NCI-H187 treated with DMSO at 0.1 percent for 48 hours (cell line): ENCODE measurements around the gene NRG4.
"Not testable (repeated sequence)": the region's sequence is repeated elsewhere in the genome, so short reads cannot be mapped to it uniquely, and the experiment has no call there.

Experiments
- DNase-seq: peaks from one replicate; lab custom pipeline; 2025; lab: John Stamatoyannopoulos, UW

Gene NRG4

GRCh38 chr15:75927601-75928000 lies 84.6 kb downstream of the NRG4 start:
- DNase-seq: no peak

DNA sequence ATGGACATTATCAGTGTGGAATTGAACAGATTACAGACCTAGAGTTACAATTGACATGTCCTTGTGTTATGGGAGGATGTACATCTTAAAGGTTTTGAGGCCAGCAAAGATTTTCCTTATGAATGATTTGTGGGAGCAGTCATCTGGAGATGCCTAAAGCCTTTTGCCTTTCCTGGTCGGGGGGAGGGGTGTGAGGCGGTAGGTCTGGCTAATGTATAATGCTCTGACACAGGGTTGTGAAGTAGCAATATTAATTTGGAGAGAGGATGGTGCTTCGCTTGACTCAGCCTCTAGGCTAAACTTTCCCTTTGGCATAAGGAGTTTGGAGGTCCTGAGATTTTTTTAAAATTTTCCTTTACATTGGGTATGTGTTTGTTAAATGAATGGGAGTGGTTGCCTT lies 85.3 kb downstream of the NRG4 start:
- no peak for DNase-seq

DNA sequence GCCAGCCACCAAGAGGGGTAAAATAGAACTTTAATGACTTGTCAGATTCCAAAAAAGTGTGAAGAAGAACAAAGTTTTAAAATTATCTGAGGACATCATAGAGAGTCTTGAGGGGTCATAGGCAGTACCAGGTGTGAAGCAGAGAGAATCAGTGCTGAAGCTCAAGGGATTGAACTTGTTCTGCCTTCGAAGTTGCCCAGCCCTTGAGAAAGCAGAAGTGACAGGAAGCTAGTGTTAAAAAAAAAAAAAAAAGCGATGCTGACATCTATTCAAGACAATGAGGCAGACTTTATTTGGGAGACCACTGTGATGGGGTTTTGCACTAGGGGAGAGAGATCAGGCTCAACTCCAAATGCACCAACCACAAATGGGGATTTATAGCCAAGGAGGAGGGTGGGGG lies 86.8 kb downstream of the NRG4 start:
- no peak for DNase-seq

DNA sequence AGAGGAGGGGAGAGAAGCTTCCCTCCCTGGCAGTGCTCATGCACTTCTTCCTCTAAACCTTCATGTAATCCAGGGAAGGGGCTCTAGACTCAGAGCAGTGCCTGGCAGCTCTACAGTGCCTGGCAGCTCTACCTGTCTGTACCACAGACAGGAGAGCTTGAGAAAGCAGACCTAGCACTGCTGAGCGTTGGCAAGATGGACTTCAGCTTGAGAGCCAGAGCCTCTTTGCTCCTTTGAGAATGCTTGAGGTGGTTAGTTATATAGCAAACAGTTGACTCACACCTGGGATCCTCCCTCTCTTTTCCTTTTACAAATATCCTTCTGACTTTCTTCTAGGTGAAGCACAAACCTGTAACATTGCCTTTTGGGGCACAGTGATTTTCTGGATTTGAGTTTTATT lies 87.6 kb downstream of the NRG4 start:
- DNase-seq: no peak

GRCh38 chr15:75923756-75924155 lies 88.5 kb downstream of the NRG4 start:
- no peak for DNase-seq

DNA sequence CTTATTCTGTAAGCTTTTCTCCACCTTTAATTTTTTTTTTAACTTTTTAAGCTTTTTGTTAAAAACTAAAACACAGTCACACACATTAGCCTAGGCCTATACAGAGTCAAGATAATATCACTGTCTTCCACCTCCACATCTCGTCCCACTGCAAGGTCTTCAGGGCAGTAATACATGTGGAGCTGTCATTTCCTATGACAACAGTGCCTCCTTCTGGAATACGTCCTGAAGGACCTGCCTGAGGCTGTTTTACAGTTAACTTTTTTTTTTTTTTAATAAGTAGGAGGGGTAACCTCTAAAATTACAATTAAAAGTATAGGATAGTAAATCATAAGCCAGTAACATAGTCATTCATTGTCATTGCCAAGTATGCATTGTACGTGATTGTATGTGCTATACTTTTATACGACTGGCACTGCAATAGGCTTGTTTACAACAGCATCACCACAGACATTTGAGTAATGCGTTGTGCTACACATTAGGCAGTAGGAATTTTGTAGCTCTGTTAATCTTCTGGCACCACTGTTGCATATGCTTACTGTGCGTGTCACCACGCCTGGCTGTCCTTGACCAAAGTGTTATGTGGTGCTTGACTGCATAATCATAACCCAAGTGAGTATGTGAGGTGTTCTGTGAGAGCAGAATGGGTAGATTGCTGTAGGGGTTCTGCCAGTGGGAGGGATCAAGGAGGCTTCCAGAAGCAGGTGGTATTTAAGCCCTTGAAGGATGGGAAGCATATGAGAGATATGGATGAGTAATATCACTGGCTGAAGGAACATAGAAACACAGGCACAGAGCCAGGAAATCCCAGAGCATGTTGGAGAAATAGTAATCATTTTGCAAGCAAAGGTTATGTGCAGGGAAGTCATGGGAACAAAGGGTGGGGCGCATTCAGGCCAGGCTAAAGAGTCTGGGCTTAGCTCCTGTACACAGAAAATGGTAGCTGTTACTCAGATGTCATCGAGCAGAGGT lies 90.2 kb downstream of the NRG4 start:
- no peak for DNase-seq

DNA sequence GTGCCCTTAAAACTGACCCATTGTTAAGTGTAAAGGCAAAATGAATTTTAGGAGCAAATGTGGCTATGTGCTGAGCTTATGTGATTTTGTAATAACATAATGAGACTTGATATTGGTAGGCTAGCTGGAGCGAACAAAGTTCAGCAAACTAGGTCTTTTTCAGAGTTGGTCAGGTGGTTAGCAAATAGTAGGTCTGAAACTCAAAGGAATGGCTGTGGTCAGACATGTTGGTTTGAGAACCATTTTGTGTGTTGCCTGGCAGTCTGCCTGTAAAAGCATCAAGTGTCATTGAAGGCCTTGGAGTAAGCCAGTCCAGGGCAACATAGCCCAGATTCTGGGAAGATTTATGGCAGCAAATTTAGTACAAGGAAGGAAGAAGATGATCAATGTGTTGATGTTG lies 92.1 kb downstream of the NRG4 start:
- DNase-seq: no peak

- DNase-seq: no peak
Observed at GRCh38 chr15:75918135-75918534, 94.1 kb downstream of the NRG4 start.

GRCh38 chr15:75916978-75917377 lies 95.2 kb downstream of the NRG4 start:
- no peak for DNase-seq

DNA sequence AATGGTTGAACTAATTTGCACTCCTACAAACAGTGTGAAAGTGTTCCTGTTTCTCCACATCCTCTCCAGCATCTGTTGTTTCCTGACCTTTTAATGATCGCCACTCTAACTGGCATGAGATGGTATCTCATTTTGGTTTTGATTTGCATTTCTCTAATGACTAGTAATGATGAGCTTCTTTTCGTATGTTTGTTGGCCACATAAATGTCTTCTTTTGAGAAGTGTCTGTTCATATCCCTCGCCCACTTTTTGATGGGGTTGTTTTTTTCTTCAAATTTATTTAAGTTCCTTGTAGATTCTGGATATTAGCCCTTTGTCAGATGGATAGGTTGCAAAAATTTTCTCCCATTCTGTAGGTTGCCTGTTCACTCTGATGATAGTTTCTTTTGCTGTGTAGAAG lies 101.9 kb downstream of the NRG4 start:
- not testable (repeated sequence) for DNase-seq

- DNase-seq: no peak
Observed at GRCh38 chr15:75905231-75905630, 107.0 kb downstream of the NRG4 start.

DNA sequence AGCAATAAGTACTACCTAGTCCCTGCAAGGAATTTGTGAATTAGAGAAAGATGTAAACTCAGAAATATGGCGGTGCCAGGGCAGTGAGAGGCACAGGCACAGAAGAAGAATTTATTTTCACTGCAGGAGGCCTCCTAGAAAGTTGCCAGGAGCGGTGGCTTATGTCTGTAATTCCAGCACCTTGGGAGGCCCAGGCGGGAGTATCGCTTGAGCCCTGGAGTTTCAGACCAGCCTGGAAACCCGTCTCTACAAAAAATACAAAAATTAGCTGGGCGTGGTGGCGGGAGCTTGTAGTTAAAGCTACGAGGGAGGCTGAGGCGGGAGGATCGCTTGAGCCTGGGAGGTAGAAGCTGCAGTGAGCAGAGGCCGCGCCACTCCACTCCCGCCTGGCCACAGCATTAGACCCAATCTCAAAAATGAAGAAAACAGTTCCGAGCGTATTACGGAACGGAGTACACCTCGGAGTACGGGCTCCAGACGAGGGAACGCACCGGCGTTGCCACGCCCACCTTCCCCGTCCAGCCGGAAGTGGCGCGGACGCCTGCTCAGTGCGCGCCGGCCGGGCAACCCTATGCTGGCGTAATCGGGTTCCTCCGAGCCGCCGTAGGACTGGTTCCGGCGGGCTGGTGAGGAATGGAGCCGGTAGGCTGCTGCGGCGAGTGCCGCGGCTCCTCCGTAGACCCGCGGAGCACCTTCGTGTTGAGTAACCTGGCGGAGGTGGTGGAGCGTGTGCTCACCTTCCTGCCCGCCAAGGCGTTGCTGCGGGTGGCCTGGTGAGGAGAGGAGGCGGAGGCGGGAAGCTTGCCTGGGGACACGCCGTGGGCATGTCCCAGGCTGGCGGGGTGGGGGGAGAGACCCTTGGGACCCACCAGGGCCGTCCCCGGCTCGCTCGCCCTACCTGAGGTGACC lies 108.6 kb downstream of the NRG4 start, which contains the start of gene FBXO22:
TSS of gene FBXO22 (plus strand) at position 548 of the 909 bp plus-strand sequence. CDS start at position 634, 86 bp downstream.
- no peak for DNase-seq

DNA sequence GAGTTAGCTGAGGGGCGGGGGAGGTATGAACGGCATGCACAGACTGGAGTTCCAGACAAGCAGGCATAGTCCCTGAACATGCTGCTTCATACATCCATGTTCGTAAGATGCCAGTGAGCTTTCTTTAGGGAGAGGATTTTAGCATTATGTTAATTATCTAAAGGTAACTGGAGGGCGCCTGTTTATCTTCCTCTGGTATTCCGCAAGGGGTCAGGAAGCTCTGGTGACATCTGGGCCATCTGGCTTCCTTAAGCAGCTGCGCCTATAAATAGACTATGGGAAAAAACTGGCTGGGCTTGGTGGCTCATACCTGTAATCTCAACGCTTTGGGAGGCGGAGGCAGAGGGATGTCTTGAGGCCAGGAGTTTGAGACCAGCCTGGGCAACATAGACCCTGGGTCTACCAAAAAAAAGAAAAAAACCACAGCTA lies 110.1 kb downstream of the NRG4 start:
- DNase-seq: no peak

- DNase-seq: no peak
Observed at GRCh38 chr15:75900577-75900976, 111.6 kb downstream of the NRG4 start.

DNA sequence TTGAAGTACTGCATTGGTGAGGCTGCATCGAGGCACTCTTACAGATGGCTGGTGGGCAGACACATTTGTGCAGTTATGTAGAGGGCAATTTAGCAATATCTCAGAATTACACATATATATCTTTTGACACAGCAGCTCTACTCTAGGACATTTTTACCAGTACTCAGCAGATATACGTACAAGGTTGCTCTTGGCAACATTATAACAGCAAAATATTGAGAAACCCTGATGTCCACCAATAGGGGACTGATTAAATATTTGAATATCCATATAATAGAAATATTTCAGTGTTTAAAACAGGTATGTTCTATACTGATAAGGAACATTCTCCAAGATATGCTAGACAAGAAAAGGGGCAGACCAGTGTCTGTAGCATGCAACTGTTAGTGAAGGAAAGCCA lies 116.5 kb downstream of the NRG4 start:
- DNase-seq: no peak

- no peak for DNase-seq
Observed at GRCh38 chr15:75891895-75892294, 120.3 kb downstream of the NRG4 start.
